Fibroblast of mammary gland (primary cell): Measurements from ENCODE around the gene CELF5.

ENCODE experiments used
- DNase-seq: peaks from one replicate; pipeline ENCODE4 v3.0.0-alpha.2; 2010; ENCODE audit warnings: low read depth
- H3K4me3 ChIP-seq: 2 replicates; pipeline ENCODE4 v1.5.1; 2011; ENCODE audit warnings: low read depth, mild to moderate bottlenecking, low read length, moderate library complexity; ENCODE audit not compliant: control insufficient read depth
- TF ChIP-seq, protein P1 (sequence below): conservative IDR thresholded peaks from 2 replicates; pipeline ENCODE4 v1.5.1; 2011; ENCODE audit warnings: low read depth, low read length, inconsistent platforms; ENCODE audit not compliant: control insufficient read depth, insufficient read depth

Gene CELF5

DNA sequence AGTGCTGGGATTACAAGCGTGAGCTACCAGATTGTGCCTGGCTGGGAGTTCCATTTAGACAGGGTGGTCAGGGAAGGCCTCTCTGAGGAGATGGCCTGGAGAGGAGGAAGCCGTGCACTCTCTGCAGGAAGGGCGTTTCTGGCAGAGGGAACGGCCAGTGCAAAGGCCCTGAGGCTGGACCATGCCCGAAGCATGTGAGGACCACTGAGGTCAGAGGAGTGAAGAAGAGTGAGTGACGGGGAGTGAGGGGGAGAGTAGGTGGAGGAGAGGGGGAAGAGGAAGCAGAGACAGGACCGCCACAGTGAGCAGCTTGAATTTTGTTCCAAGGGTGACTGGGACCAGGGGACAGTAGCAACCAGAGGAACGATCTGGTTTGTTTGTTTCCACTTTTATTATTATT lies 32.6 kb downstream of the CELF5 start:
- no peak overlapping the region for H3K4me3 ChIP-seq
- DNase-seq: no peak
- TF ChIP-seq, protein P1, sequence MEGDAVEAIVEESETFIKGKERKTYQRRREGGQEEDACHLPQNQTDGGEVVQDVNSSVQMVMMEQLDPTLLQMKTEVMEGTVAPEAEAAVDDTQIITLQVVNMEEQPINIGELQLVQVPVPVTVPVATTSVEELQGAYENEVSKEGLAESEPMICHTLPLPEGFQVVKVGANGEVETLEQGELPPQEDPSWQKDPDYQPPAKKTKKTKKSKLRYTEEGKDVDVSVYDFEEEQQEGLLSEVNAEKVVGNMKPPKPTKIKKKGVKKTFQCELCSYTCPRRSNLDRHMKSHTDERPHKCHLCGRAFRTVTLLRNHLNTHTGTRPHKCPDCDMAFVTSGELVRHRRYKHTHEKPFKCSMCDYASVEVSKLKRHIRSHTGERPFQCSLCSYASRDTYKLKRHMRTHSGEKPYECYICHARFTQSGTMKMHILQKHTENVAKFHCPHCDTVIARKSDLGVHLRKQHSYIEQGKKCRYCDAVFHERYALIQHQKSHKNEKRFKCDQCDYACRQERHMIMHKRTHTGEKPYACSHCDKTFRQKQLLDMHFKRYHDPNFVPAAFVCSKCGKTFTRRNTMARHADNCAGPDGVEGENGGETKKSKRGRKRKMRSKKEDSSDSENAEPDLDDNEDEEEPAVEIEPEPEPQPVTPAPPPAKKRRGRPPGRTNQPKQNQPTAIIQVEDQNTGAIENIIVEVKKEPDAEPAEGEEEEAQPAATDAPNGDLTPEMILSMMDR: no peak

DNA sequence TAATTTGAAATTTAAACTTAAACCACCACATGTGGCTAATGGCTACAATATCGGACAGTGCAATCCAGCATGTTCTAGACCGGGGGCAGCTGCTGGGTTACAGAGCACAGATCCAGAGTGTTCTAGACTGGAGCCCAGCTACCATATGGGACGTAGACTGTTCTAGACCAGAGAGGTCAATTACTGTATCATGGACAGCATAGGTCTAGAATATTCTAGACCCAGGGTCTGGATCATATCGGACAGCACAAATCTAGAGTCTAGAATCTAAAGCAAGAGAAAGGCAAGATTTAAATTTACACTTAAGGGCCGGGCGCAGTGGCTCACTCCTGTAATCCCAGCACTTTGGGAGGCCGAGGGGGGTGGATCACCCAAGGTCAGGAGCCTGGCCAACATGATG lies 37.9 kb downstream of the CELF5 start:
- no peak overlapping the region for H3K4me3 ChIP-seq
- TF ChIP-seq, protein P1: no peak
- DNase-seq: no peak

DNA sequence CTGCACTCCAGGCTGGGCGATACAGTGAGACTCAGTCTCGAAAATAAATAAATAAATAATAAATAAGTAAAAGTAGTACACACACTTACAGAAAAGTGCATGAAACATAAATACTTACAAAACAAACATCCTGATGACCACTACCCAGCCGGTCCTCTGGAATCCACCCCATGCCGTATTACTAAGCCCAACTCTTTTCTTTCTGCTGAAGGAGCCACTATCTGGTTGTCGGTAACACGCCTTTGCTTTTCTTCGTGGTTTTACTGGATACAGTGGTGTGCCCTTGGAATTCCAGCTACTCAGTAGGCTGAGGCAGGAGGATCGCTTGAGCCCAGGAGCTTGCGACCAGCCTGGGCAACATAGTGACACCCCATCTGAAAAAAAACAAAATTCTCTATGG lies 39.4 kb downstream of the CELF5 start:
- TF ChIP-seq, protein P1: no peak
- no peak overlapping the region for H3K4me3 ChIP-seq
- no peak for DNase-seq

DNA sequence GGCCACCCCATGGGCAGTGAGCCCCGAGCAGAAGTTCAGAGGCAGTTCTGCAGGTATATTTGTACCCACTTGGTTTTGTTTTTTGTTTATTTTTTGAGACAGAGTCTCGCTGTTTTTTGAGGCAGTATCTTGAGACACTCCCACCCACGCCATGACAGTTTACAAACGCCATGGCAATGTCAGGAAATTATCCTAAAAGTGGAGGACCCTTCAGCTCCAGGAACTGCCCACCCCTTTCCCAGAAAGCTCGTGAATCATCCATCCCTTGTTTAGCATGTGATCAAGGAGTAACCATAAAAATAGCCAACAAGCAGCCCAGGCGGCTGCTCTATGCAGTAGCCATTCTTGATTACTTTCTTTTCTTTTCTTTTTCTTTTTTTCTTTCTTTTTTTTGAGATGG lies 41.0 kb downstream of the CELF5 start:
- H3K4me3 ChIP-seq: no peak overlapping the region
- DNase-seq: no peak
- TF ChIP-seq, protein P1: no peak

DNA sequence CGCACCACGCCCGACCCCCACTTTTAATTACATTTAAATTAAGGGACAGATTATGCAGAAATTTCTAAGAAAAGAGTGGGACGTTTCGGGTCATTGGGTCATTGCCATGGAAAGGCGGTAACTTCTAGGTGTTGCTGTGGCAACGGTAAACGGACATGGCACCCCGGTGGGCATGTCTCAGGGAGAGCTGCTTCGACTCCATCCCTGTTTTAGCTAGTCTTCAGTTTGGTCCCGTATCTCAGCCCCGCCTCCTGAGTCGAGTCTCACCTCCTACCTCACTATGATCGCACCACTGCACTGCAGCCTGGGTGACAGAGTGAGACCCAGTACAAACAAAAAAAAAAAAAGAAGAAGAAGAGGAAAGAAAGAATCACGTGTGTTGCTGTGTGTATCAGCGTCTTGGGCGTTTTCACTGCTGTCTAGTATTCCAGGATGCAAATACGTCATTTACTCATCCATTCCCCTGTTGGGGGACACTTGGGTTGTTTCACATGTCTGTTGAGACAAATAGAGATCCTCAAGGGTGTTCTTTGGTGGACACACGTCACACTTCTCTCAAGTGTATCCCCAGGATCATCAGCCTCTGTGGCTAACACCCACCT lies 41.7 kb downstream of the CELF5 start:
- TF ChIP-seq, protein P1: no peak
- DNase-seq: no peak
- no peak overlapping the region for H3K4me3 ChIP-seq

DNA sequence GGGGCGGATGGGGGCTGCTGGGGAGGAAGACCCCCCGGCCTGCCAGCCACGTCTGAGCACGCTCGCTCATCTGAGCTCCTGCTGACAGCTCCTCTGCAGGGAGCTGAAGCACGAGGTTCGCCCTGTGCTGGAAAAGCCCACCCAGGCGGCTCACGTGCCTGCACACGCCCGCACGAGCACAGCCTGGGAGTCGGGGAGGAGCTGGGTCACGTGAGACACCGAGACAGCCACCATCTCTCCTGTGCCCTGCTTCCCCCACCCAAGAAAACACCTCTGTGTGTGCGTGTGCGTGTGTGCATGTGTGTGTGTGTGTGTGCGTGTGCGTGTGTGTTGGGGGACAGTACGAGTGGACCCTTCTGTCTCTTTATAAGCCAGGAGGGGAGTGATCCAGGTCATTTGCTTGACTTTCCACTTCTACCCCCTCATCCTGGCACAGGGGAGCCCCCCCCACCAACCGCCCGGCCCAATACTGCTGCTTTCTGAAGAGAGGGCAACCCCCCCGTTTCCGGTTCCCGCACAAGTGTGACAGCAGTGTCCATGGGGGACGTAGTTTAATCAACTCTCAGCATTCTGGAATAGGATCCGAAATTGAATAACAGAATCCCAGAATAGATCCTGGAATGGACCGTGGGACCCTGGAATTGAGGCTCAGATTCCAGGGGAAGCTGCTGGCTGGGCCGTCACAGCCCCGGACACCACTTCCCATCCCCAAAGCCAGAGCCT lies 42.5 kb downstream of the CELF5 start:
- TF ChIP-seq, protein P1: no peak

More for the DNA sequence above, 42.5 kb downstream of the CELF5 start:
- H3K4me3 ChIP-seq: no peak overlapping the region
- DNase-seq: no peak
